ENCODE data around the gene LCN10.
"Not testable (repeated sequence)": the region's sequence is repeated elsewhere in the genome, so short reads cannot be mapped to it uniquely, and the experiment has no call there.

LCN10 gene

DNA sequence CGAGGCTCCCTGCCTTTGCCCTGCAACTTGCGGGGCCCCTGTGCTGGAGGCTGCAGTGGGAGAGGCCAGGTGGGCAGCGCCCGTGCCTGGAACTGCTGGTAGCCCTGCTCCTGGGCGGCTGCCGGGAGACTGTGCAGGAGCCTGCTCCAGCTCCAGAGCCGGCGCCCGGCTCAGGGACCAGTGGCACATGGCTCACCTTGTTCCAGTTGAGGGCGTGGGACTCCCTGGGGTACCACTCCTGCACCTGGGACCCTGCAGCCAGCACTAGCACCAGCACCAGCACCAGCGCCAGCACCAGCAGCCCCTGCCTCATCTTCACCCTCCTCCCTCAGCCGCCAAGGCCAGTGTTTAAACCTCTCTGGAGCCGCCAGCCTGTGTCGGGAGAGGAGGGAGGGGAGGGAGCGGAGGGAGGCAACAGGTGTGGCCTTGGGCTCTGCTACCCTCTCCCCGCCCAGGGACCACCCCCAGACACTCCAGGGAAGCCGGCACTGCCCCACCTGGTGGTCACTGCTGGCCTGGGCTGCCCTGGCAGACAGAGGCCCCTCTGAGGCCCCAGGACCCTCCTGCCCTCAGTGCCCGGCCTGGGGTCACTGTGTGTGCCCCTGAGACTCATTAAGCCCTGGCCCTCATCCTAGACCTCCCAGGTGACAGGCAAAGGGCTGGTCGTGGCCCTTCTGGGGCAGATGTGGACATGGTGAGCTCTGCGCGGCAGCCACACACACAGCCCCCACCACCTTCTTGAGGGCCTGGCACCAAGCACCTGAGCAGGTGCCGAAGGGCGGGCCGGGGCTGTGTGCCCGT lies at the start of gene LCN10:
Gene LCN10, minus strand, starts transcription at position 350 of the 801 bp plus-strand sequence. Its CDS starts 37 bp downstream, at position 313.
- peaks cover 13 to 46% of the 10 kb centered on the region in 2 donors for H3K27me3 ChIP-seq (ENCODE audit: control insufficient read depth in 1 of 2, insufficient read depth in 2 of 2, low read length in 2 of 2)
- no peak within 1 kb of the TSS for H3K9ac ChIP-seq (ENCODE audit: low read length)
- no peak within 1 kb of the TSS for H3K27ac ChIP-seq (ENCODE audit: low read depth, low read length)
- no peaks in the 10 kb centered on the region for H3K36me3 ChIP-seq (ENCODE audit: insufficient read depth, low read length)
- no peaks in the 10 kb centered on the region for H3K9me3 ChIP-seq (ENCODE audit: low read length)
- H3K4me1 ChIP-seq (ENCODE audit: insufficient read depth, low read length), result no peaks in the 10 kb centered on the region
- no peak within 1 kb of the TSS for H3K4me3 ChIP-seq (ENCODE audit: low read depth in 1 of 2, low read length in 2 of 2)

DNA sequence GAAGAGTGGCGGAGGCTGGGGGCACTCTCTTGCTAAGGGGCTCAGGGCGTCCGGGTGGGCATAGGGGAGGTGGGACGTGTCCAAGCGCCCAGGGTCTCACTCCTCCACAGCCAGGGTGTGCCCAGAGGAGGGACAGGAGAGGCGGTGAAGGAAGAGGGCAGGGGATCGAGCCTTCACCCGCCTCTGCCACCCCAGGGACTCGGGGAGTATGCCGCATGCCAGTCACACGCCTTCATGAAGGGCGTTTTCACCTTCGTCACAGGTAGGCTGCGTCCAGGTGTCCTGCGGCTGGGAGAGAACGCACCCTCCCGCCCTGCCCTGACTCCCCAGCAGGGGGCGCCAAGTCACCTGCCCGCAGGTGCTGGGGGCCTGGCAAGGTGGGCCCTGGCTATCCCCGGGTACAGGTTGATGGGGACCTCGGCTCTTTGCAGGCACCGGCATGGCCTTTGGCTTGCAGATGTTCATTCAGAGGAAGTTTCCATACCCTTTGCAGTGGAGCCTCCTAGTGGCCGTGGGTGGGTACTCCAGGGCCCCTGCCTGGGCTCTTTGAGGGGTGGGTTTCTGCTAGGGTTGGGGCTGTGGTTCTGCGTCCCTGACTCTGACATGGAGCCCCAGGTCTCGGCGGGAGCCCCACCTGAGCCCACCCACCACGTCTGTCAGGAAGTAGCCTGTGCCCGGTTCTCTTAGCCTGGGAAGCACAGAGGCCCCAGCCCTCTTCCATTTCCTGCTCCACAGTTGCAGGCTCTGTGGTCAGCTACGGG lies 49.0 kb upstream of the LCN10 start:
- Histone ChIP-seq H3K4me1 (ENCODE audit: insufficient read depth, low read length) (peaks cover 18% of the 10 kb centered on the region), H3K27ac (ENCODE audit: low read depth, low read length) (peak overlapping the region; percentile 94), H3K9me3 (ENCODE audit: low read length) (no peaks in the 10 kb centered on the region), H3K27me3 (ENCODE audit: control insufficient read depth in 1 of 2, insufficient read depth in 2 of 2, low read length in 2 of 2) (peaks cover 0 to 10% of the 10 kb centered on the region in 2 donors), H3K9ac (ENCODE audit: low read length) (no peak overlapping the region), H3K36me3 (ENCODE audit: insufficient read depth, low read length) (peaks cover 6% of the 10 kb centered on the region), H3K4me3 (ENCODE audit: low read depth in 1 of 2, low read length in 2 of 2) (peak overlapping the region; percentile 66 to 70)

- peak within 1 kb of the TSS; percentile 32 for H3K9ac ChIP-seq (ENCODE audit: low read length)
- H3K4me3 ChIP-seq (ENCODE audit: low read depth in 1 of 2, low read length in 2 of 2), result peak within 1 kb of the TSS; percentile 66 to 70
- peak within 1 kb of the TSS; percentile 94 for H3K27ac ChIP-seq (ENCODE audit: low read depth, low read length)
- H3K27me3 ChIP-seq (ENCODE audit: control insufficient read depth in 1 of 2, insufficient read depth in 2 of 2, low read length in 2 of 2), result peaks cover 0 to 5% of the 10 kb centered on the region in 2 donors
- H3K9me3 ChIP-seq (ENCODE audit: low read length), result no peaks in the 10 kb centered on the region
- H3K36me3 ChIP-seq (ENCODE audit: insufficient read depth, low read length), result peaks cover 6% of the 10 kb centered on the region
- H3K4me1 ChIP-seq (ENCODE audit: insufficient read depth, low read length), result peaks cover 18% of the 10 kb centered on the region
Observed at GRCh38 chr9:136790640-136791515, 48.1 kb upstream of the LCN10 start, which contains the start of gene TMEM141. Gene TMEM141 (plus strand): TSS chr9:136791344. CDS start chr9:136791371, 27 bp downstream.

DNA sequence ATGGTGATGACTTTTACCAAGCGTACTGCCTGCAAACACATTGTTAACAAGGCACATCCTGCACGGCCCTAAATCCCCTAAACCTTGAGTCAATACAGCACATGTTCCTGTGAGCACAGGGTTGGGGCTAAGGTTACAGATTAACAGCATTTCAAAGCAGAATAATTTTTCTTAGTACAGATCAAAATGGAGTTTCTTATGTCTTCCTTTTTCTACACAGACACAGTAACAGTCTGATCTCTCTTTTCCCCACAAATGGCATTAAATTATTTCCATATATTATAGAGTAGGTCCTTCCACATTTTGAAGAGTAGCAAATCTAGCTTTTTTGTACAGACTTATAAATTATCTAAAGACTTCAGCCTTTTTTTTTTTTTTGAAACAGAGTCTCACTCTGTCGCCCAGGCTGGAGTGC lies 46.8 kb upstream of the LCN10 start:
- no peak overlapping the region for H3K27ac ChIP-seq (ENCODE audit: low read depth, low read length)
- no peaks in the 10 kb centered on the region for H3K27me3 ChIP-seq (ENCODE audit: control insufficient read depth in 1 of 2, insufficient read depth in 2 of 2, low read length in 2 of 2)
- H3K4me1 ChIP-seq (ENCODE audit: insufficient read depth, low read length), result peaks cover 18% of the 10 kb centered on the region
- no peak overlapping the region for H3K9ac ChIP-seq (ENCODE audit: low read length)
- H3K36me3 ChIP-seq (ENCODE audit: insufficient read depth, low read length), result peaks cover 6% of the 10 kb centered on the region
- no peaks in the 10 kb centered on the region for H3K9me3 ChIP-seq (ENCODE audit: low read length)
- no peak overlapping the region for H3K4me3 ChIP-seq (ENCODE audit: low read depth in 1 of 2, low read length in 2 of 2)

- H3K4me1 ChIP-seq (ENCODE audit: insufficient read depth, low read length), result peaks cover 18% of the 10 kb centered on the region
- H3K9me3 ChIP-seq (ENCODE audit: low read length); H3K4me3 ChIP-seq (ENCODE audit: low read depth in 1 of 2, low read length in 2 of 2); H3K36me3 ChIP-seq (ENCODE audit: insufficient read depth, low read length); H3K27me3 ChIP-seq (ENCODE audit: control insufficient read depth in 1 of 2, insufficient read depth in 2 of 2, low read length in 2 of 2); H3K9ac ChIP-seq (ENCODE audit: low read length); H3K27ac ChIP-seq (ENCODE audit: low read depth, low read length): not testable (repeated sequence)
Observed at GRCh38 chr9:136788644-136789522, 46.1 kb upstream of the LCN10 start.

DNA sequence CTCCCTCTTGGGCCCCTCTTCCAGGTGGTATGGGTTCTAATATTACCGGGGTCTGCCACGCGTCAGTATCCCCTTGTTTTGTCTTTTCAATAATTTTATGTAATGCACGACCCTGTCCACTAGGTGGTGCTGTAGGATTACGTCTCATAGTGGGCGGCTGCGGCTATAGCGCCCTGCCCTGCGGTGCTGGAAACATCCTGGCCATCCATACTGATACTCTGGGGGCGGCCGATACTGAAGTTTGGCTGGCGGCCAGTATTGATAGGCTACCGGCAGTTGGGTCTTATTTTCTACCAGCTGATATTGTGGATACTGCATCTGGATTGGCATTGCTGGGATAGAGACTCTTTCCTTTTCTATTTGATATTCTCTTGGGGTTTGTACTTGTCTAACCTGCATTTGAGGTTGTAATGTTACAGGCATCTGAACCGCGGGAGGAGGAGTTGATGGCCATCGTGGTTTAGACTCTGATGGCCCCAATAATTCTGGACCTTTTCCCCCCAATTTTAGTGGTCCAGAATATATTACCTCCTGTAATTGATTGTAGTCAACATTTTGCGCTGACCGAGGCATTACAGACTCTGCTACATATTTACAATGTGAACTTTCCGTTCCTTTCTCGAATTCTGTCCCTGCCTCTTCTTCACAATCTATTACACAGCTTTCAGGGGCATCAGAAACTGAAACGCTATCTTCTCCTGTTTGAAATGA lies 45.1 kb upstream of the LCN10 start:
- H3K9me3 ChIP-seq (ENCODE audit: low read length), result no peaks in the 10 kb centered on the region
- peaks cover 3% of the 10 kb centered on the region for H3K36me3 ChIP-seq (ENCODE audit: insufficient read depth, low read length)
- H3K4me1 ChIP-seq (ENCODE audit: insufficient read depth, low read length), result peaks cover 18% of the 10 kb centered on the region
- H3K27ac ChIP-seq (ENCODE audit: low read depth, low read length), result no peak overlapping the region
- no peaks in the 10 kb centered on the region for H3K27me3 ChIP-seq (ENCODE audit: control insufficient read depth in 1 of 2, insufficient read depth in 2 of 2, low read length in 2 of 2)
- H3K9ac ChIP-seq (ENCODE audit: low read length), result no peak overlapping the region
- no peak overlapping the region for H3K4me3 ChIP-seq (ENCODE audit: low read depth in 1 of 2, low read length in 2 of 2)

DNA sequence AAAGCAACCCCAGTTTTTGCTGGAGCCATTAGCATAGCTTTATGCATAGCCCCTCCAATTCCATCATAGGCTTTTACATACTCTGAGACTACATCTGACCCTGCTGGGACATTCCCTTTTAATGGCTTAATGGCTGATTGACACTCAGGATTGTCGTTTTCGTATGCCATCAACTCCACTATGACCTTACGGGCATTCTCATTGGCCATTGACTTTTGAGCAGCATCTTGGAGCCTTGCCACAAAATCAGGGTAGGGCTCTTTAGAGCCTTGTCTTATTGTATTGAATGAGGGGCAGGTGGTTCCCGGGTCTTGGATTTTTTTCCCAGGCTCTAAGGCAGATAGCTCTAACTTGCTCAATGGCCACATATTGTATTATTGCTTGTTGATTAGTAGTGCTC lies 44.2 kb upstream of the LCN10 start:
- H3K4me3 ChIP-seq (ENCODE audit: low read depth in 1 of 2, low read length in 2 of 2); H3K9ac ChIP-seq (ENCODE audit: low read length); H3K36me3 ChIP-seq (ENCODE audit: insufficient read depth, low read length); H3K27ac ChIP-seq (ENCODE audit: low read depth, low read length); H3K9me3 ChIP-seq (ENCODE audit: low read length); H3K27me3 ChIP-seq (ENCODE audit: control insufficient read depth in 1 of 2, insufficient read depth in 2 of 2, low read length in 2 of 2): not testable (repeated sequence)
- H3K4me1 ChIP-seq (ENCODE audit: insufficient read depth, low read length), result peaks cover 12% of the 10 kb centered on the region

GRCh38 chr9:136786451-136786850 lies 43.7 kb upstream of the LCN10 start:
- H3K27ac ChIP-seq (ENCODE audit: low read depth, low read length), result no peak overlapping the region
- peaks cover 6% of the 10 kb centered on the region for H3K4me1 ChIP-seq (ENCODE audit: insufficient read depth, low read length)
- no peaks in the 10 kb centered on the region for H3K36me3 ChIP-seq (ENCODE audit: insufficient read depth, low read length)
- H3K27me3 ChIP-seq (ENCODE audit: control insufficient read depth in 1 of 2, insufficient read depth in 2 of 2, low read length in 2 of 2), result no peaks in the 10 kb centered on the region
- no peaks in the 10 kb centered on the region for H3K9me3 ChIP-seq (ENCODE audit: low read length)
- H3K9ac ChIP-seq (ENCODE audit: low read length), result no peak overlapping the region
- no peak overlapping the region for H3K4me3 ChIP-seq (ENCODE audit: low read depth in 1 of 2, low read length in 2 of 2)

- H3K4me1 ChIP-seq (ENCODE audit: insufficient read depth, low read length); H3K36me3 ChIP-seq (ENCODE audit: insufficient read depth, low read length); H3K9ac ChIP-seq (ENCODE audit: low read length); H3K27me3 ChIP-seq (ENCODE audit: control insufficient read depth in 1 of 2, insufficient read depth in 2 of 2, low read length in 2 of 2); H3K27ac ChIP-seq (ENCODE audit: low read depth, low read length); H3K4me3 ChIP-seq (ENCODE audit: low read depth in 1 of 2, low read length in 2 of 2); H3K9me3 ChIP-seq (ENCODE audit: low read length): not testable (repeated sequence)
Observed at GRCh38 chr9:136785565-136786355, 43.0 kb upstream of the LCN10 start.

All from muscle layer of colon (tissue), 2 donors.